ENCODE data around the gene MRPL41. TPM values are rescaled to one million over a fixed set of nuclear protein-coding genes. Genes with fewer than 3 reads are reported as not detected.
"Not testable (repeated sequence)": the region's sequence is repeated elsewhere in the genome, so short reads cannot be mapped to it uniquely, and the experiment has no call there.

Gene MRPL41
- total RNA-seq, 2 donors from 2014 or later, result 35.9 to 48.6 TPM

GRCh38 chr9:137515338-137515724 lies 36.3 kb upstream of the MRPL41 start:
- H3K4me1 Mint-ChIP-seq (ENCODE audit: low read depth in 2 of 2), result peaks cover 5 to 6% of the 10 kb centered on the region in 2 donors
- DNase-seq (ENCODE audit: low spot score) (no peak), ATAC-seq (no peak)
- no peak overlapping the region for H3K4me3 Mint-ChIP-seq
- H3K27me3 Mint-ChIP-seq, result no peaks in the 10 kb centered on the region
- no peaks in the 10 kb centered on the region for H3K36me3 Mint-ChIP-seq
- H3K27ac Mint-ChIP-seq, result no peak overlapping the region
- H3K9me3 Mint-ChIP-seq, result no peaks in the 10 kb centered on the region

- H3K27ac Mint-ChIP-seq, result no peak overlapping the region
- peaks cover 6 to 10% of the 10 kb centered on the region in 2 donors for H3K4me1 Mint-ChIP-seq (ENCODE audit: low read depth in 2 of 2)
- H3K4me3 Mint-ChIP-seq, result no peak overlapping the region
- H3K9me3 Mint-ChIP-seq, result no peaks in the 10 kb centered on the region
- H3K36me3 Mint-ChIP-seq, result no peaks in the 10 kb centered on the region
- H3K27me3 Mint-ChIP-seq, result no peaks in the 10 kb centered on the region
- no peak for DNase-seq (ENCODE audit: low spot score)
- ATAC-seq, result no peak
Measured at GRCh38 chr9:137516144-137516917, 35.3 kb upstream of the MRPL41 start.

- H3K4me3 Mint-ChIP-seq; H3K27ac Mint-ChIP-seq; H3K27me3 Mint-ChIP-seq; H3K9me3 Mint-ChIP-seq; DNase-seq (ENCODE audit: low spot score); H3K36me3 Mint-ChIP-seq; ATAC-seq: not testable (repeated sequence)
- peaks cover 0 to 11% of the 10 kb centered on the region in 2 donors for H3K4me1 Mint-ChIP-seq (ENCODE audit: low read depth in 2 of 2)
Measured at GRCh38 chr9:137518661-137519459, 32.8 kb upstream of the MRPL41 start.

GRCh38 chr9:137519553-137519952 lies 32.1 kb upstream of the MRPL41 start:
- Mint-ChIP-seq H3K4me3 (no peak overlapping the region), H3K4me1 (ENCODE audit: low read depth in 2 of 2) (peaks cover 0 to 13% of the 10 kb centered on the region in 2 donors), H3K9me3 (no peaks in the 10 kb centered on the region), H3K36me3 (no peaks in the 10 kb centered on the region), H3K27me3 (no peaks in the 10 kb centered on the region), H3K27ac (no peak overlapping the region)
- ATAC-seq (peak in 1 of 2 donors; percentile 38), DNase-seq (ENCODE audit: low spot score) (no peak)

- Mint-ChIP-seq H3K4me1 (ENCODE audit: low read depth in 2 of 2) (peaks cover 5 to 18% of the 10 kb centered on the region in 2 donors), H3K4me3 (no peak overlapping the region), H3K27ac (no peak overlapping the region), H3K36me3 (no peaks in the 10 kb centered on the region), H3K27me3 (no peaks in the 10 kb centered on the region), H3K9me3 (no peaks in the 10 kb centered on the region)
- no peak for DNase-seq (ENCODE audit: low spot score)
- peak in 1 of 2 donors; percentile 27 for ATAC-seq
Measured at GRCh38 chr9:137520614-137521404, 30.9 kb upstream of the MRPL41 start.

GRCh38 chr9:137521405-137521985 lies 30.2 kb upstream of the MRPL41 start:
- ATAC-seq (peak in 1 of 2 donors; percentile 43), DNase-seq (ENCODE audit: low spot score) (no peak)
- no peaks in the 10 kb centered on the region for H3K27me3 Mint-ChIP-seq
- peaks cover 5 to 18% of the 10 kb centered on the region in 2 donors for H3K4me1 Mint-ChIP-seq (ENCODE audit: low read depth in 2 of 2)
- no peaks in the 10 kb centered on the region for H3K36me3 Mint-ChIP-seq
- H3K27ac Mint-ChIP-seq, result no peak overlapping the region
- no peak overlapping the region for H3K4me3 Mint-ChIP-seq
- H3K9me3 Mint-ChIP-seq, result no peaks in the 10 kb centered on the region

GRCh38 chr9:137522746-137523455 lies 28.8 kb upstream of the MRPL41 start:
- peaks cover 0 to 3% of the 10 kb centered on the region in 2 donors for H3K27me3 Mint-ChIP-seq
- DNase-seq (ENCODE audit: low spot score) (no peak), ATAC-seq (no peak)
- H3K4me3 Mint-ChIP-seq, result no peak overlapping the region
- H3K36me3 Mint-ChIP-seq, result no peaks in the 10 kb centered on the region
- H3K4me1 Mint-ChIP-seq (ENCODE audit: low read depth in 2 of 2), result peaks cover 5 to 18% of the 10 kb centered on the region in 2 donors
- no peaks in the 10 kb centered on the region for H3K9me3 Mint-ChIP-seq
- H3K27ac Mint-ChIP-seq, result no peak overlapping the region

GRCh38 chr9:137524161-137524980 lies 27.3 kb upstream of the MRPL41 start:
- H3K9me3 Mint-ChIP-seq, result no peaks in the 10 kb centered on the region
- no peak overlapping the region for H3K4me3 Mint-ChIP-seq
- H3K27ac Mint-ChIP-seq, result no peak overlapping the region
- DNase-seq (ENCODE audit: low spot score), result no peak
- no peaks in the 10 kb centered on the region for H3K36me3 Mint-ChIP-seq
- H3K4me1 Mint-ChIP-seq (ENCODE audit: low read depth in 2 of 2), result peaks cover 5 to 18% of the 10 kb centered on the region in 2 donors
- peaks cover 0 to 3% of the 10 kb centered on the region in 2 donors for H3K27me3 Mint-ChIP-seq
- no peak for ATAC-seq

- Mint-ChIP-seq H3K27me3 (peaks cover 0 to 3% of the 10 kb centered on the region in 2 donors), H3K4me1 (ENCODE audit: low read depth in 2 of 2) (peaks cover 5 to 18% of the 10 kb centered on the region in 2 donors), H3K4me3 (no peak overlapping the region), H3K27ac (no peak overlapping the region), H3K9me3 (no peaks in the 10 kb centered on the region), H3K36me3 (no peaks in the 10 kb centered on the region)
- DNase-seq (ENCODE audit: low spot score), result no peak
- no peak for ATAC-seq
Measured at GRCh38 chr9:137524981-137525317, 26.7 kb upstream of the MRPL41 start.

- no peak for DNase-seq (ENCODE audit: low spot score)
- Mint-ChIP-seq H3K27ac (no peak overlapping the region), H3K4me3 (no peak overlapping the region), H3K36me3 (no peaks in the 10 kb centered on the region), H3K27me3 (peaks cover 0 to 3% of the 10 kb centered on the region in 2 donors), H3K4me1 (ENCODE audit: low read depth in 2 of 2) (peaks cover 8 to 10% of the 10 kb centered on the region in 2 donors), H3K9me3 (no peaks in the 10 kb centered on the region)
- no peak for ATAC-seq
Measured at GRCh38 chr9:137530331-137530730, 21.3 kb upstream of the MRPL41 start.

- DNase-seq (ENCODE audit: low spot score), result no peak
- H3K27me3 Mint-ChIP-seq, result peaks cover 0 to 3% of the 10 kb centered on the region in 2 donors
- H3K4me1 Mint-ChIP-seq (ENCODE audit: low read depth in 2 of 2), result peaks cover 11 to 12% of the 10 kb centered on the region in 2 donors
- H3K27ac Mint-ChIP-seq, result no peak overlapping the region
- no peak overlapping the region for H3K4me3 Mint-ChIP-seq
- no peak for ATAC-seq
- H3K36me3 Mint-ChIP-seq, result no peaks in the 10 kb centered on the region
- H3K9me3 Mint-ChIP-seq, result peaks cover under 1% of the 10 kb centered on the region
Measured at GRCh38 chr9:137531099-137531765, 20.4 kb upstream of the MRPL41 start.

- H3K4me3 Mint-ChIP-seq; DNase-seq (ENCODE audit: low spot score); H3K36me3 Mint-ChIP-seq; H3K9me3 Mint-ChIP-seq; H3K27ac Mint-ChIP-seq; ATAC-seq; H3K27me3 Mint-ChIP-seq: not testable (repeated sequence)
- H3K4me1 Mint-ChIP-seq (ENCODE audit: low read depth in 2 of 2), result peaks cover 16 to 22% of the 10 kb centered on the region in 2 donors
Measured at GRCh38 chr9:137532891-137533468, 18.7 kb upstream of the MRPL41 start.

Measured in natural killer cell treated with Interleukin-12 subunit alpha and Interleukin-12 subunit beta and Interleukin-15 and Interleukin-18, amount 100 ng/mL, for 72 hours (primary cell).